HepG2 (cell line): ENCODE data around the gene ACADSB. TPM values are rescaled to one million over a fixed set of nuclear protein-coding genes. Genes with fewer than 3 reads are reported as not detected.
A peak's percentile ranks its signal among the peaks of the same experiment; 100 is the strongest.

Experiments used
- ARID5B ChIP-seq: IDR thresholded peaks from 2 replicates; pipeline ENCODE4 v1.4.0; 2020; ENCODE audit warnings: mild to moderate bottlenecking, missing genetic modification reagents
- BRCA1 ChIP-seq: sonication (generic); formaldehyde crosslinking; IDR thresholded peaks from 2 replicates; pipeline ENCODE4 v1.4.0; 2020; ENCODE audit warnings: missing genetic modification reagents
- DRAP1 ChIP-seq: IDR thresholded peaks from 2 replicates; pipeline ENCODE4 v1.6.1; 2016; ENCODE audit warnings: missing genetic modification reagents, missing compliant biosample characterization
- FOXO1 ChIP-seq: sonication (generic); formaldehyde crosslinking; IDR thresholded peaks from 2 replicates; pipeline ENCODE4 v1.4.0; 2020; ENCODE audit warnings: missing genetic modification reagents
- JDP2 ChIP-seq: sonication (generic); formaldehyde crosslinking; IDR thresholded peaks from 2 replicates; pipeline ENCODE4 v1.8.1; 2022; ENCODE audit warnings: missing genetic modification reagents, borderline replicate concordance
- MEIS2 ChIP-seq: sonication (generic); formaldehyde crosslinking; IDR thresholded peaks from 2 replicates; pipeline ENCODE4 v1.9.0; 2021; ENCODE audit warnings: mild to moderate bottlenecking, missing genetic modification reagents
- MTF1 ChIP-seq: sonication (generic); formaldehyde crosslinking; IDR thresholded peaks from 2 replicates; pipeline ENCODE4 v1.5.0; 2020; ENCODE audit warnings: missing genetic modification reagents
- MZF1 ChIP-seq: sonication (generic); formaldehyde crosslinking; IDR thresholded peaks from 2 replicates; pipeline ENCODE4 v1.8.1; 2023; ENCODE audit warnings: mild to moderate bottlenecking, missing genetic modification reagents, borderline replicate concordance
- PHF20 ChIP-seq: sonication (generic); formaldehyde crosslinking; IDR thresholded peaks from 2 replicates; pipeline ENCODE4 v1.5.0; 2020; ENCODE audit warnings: mild to moderate bottlenecking, missing genetic modification reagents
- PPARG ChIP-seq: conservative IDR thresholded peaks from 2 replicates; pipeline ENCODE4 v1.6.1; 2016; ENCODE audit warnings: missing biosample characterization, missing genetic modification reagents
- SATB2 ChIP-seq: sonication (generic); formaldehyde crosslinking; IDR thresholded peaks from 2 replicates; pipeline ENCODE4 v1.5.0; 2020; ENCODE audit warnings: missing genetic modification reagents
- SP4 ChIP-seq: sonication (generic); formaldehyde crosslinking; IDR thresholded peaks from 2 replicates; pipeline ENCODE4 v1.8.1; 2023; ENCODE audit warnings: mild to moderate bottlenecking, missing genetic modification reagents
- SRSF1 ChIP-seq: fragments of 200-400 bp; formaldehyde crosslinking; optimal IDR thresholded peaks from 2 replicates; pipeline ENCODE3; 2017; ENCODE audit warnings: mild to moderate bottlenecking, low read depth, low read length, moderate library complexity
- TARDBP ChIP-seq: sonication (generic); formaldehyde crosslinking; IDR thresholded peaks from 2 replicates; pipeline ENCODE4 v1.8.0; 2022; ENCODE audit warnings: mild to moderate bottlenecking, missing genetic modification reagents
- TBX3 ChIP-seq: fragments of 450-650 bp; IDR thresholded peaks from 2 replicates; pipeline ENCODE4 v1.6.1; 2017; ENCODE audit warnings: antibody characterized with exemption, mild to moderate bottlenecking, inconsistent platforms, borderline replicate concordance
- THRA ChIP-seq: sonication (generic); formaldehyde crosslinking; IDR thresholded peaks from 2 replicates; pipeline ENCODE4 v1.4.0; 2020; ENCODE audit warnings: missing genetic modification reagents, borderline replicate concordance
- ZNF225 ChIP-seq: sonication (generic); formaldehyde crosslinking; IDR thresholded peaks from 2 replicates; pipeline ENCODE4 v1.4.0; 2020; ENCODE audit warnings: mild to moderate bottlenecking, missing genetic modification reagents
- ZNF234 ChIP-seq: sonication (generic); formaldehyde crosslinking; conservative IDR thresholded peaks from 2 replicates; pipeline ENCODE4 v1.5.1; 2020; ENCODE audit warnings: mild to moderate bottlenecking, missing genetic modification reagents
- ZNF235 ChIP-seq: sonication (generic); formaldehyde crosslinking; IDR thresholded peaks from 2 replicates; pipeline ENCODE4 v1.8.1; 2023; ENCODE audit warnings: mild to moderate bottlenecking, missing genetic modification reagents, borderline replicate concordance
- ZNF460 ChIP-seq: sonication (generic); formaldehyde crosslinking; IDR thresholded peaks from 2 replicates; pipeline ENCODE4 v1.5.1; 2020; ENCODE audit warnings: missing genetic modification reagents, mild to moderate bottlenecking, borderline replicate concordance
- ZNF512 ChIP-seq: sonication (generic); formaldehyde crosslinking; IDR thresholded peaks from 2 replicates; pipeline ENCODE4 v1.4.0; 2020; ENCODE audit warnings: mild to moderate bottlenecking, missing genetic modification reagents
- ZNF589 ChIP-seq: sonication (generic); formaldehyde crosslinking; conservative IDR thresholded peaks from 2 replicates; pipeline ENCODE4 v1.8.0; 2022; ENCODE audit warnings: mild to moderate bottlenecking, moderate library complexity, missing genetic modification reagents
- ZSCAN21 ChIP-seq: sonication (generic); formaldehyde crosslinking; IDR thresholded peaks from 2 replicates; pipeline ENCODE4 v1.8.0; 2022; ENCODE audit warnings: mild to moderate bottlenecking, missing genetic modification reagents, moderate library complexity, borderline replicate concordance
- polyA plus RNA-seq, 8 experiments: library from polyadenylated mRNA; depleted of rRNA in 3 of 8; stranded (reverse) in 7 of 8; unstranded in 1 of 8; fragments of >200 nt; fragmentation: Illumina TruSeq in 4 of 8; extraction: Trizol in 4 of 8; gene quantifications; 2 replicates each; pipeline versions ENCODE4 v1.2.1 to v1.2.3, GENCODE V29; 2011 to 2016; ENCODE audit warnings: low read depth in 4 of 8, missing spikeins in 1 of 8, mixed read lengths in 1 of 8; ENCODE audit not compliant: insufficient read depth in 1 of 8
- total RNA-seq, 5 experiments: library from RNA; depleted of rRNA; stranded (reverse); fragments of >200 nt; fragmentation: Illumina TruSeq; extraction: Trizol; gene quantifications; 2 replicates each; pipeline ENCODE4 v1.2.3, GENCODE V29; 2016; ENCODE audit warnings: low read depth in 1 of 5

ACADSB gene
- total and polyA plus RNA-seq, 2 of the 13 experiments (the other 11 are each of a cell fraction or from before 2014, with no cell fraction given) = 80.0 to 87.6 TPM

GRCh38 chr10:123008355-123009104, at the start of gene ACADSB, which contains the start of gene IKZF5 (continued):
- peak; percentile 13; the same call in 1 of the 2 replicates for TF ChIP-seq THRA (CRISPR knock-in tag)
- TF ChIP-seq SP4 (CRISPR knock-in tag) = peak; percentile 93
- TF ChIP-seq MTF1 (CRISPR knock-in tag) = no peak
- TF ChIP-seq ZNF589 (CRISPR knock-in tag) = peak; percentile 94
- TF ChIP-seq PHF20 (CRISPR knock-in tag) = peak; percentile 66
- peak; percentile 52; the same call in 1 of the 2 replicates for TF ChIP-seq BRCA1 (CRISPR knock-in tag)
- peak; percentile 77; the same call in 1 of the 2 replicates for TF ChIP-seq DRAP1 (CRISPR knock-in tag)
- peak; percentile 79; the same call in 1 of the 2 replicates for TF ChIP-seq ZNF234 (CRISPR knock-in tag)
- peak; percentile 89; the same call in 1 of the 2 replicates for TF ChIP-seq ZNF225
- TF ChIP-seq ZNF235 (CRISPR knock-in tag) = 0 out of 2 replicates have a peak, but pooled peaks have one; percentile 78
- peak; percentile 25; the same call in 1 of the 2 replicates for TF ChIP-seq SATB2
- no peak; the same call in 1 of the 2 replicates for TF ChIP-seq MZF1 (CRISPR knock-in tag)
- TF ChIP-seq SRSF1 = peak; percentile 80
- TF ChIP-seq ZSCAN21 (CRISPR knock-in tag) = peak; percentile 51; the same call in 1 of the 2 replicates
- TF ChIP-seq MEIS2 = 0 out of 2 replicates have a peak, but pooled peaks have one; percentile 29
- peak; percentile 76; the same call in 1 of the 2 replicates for TF ChIP-seq TARDBP (CRISPR knock-in tag)
- TF ChIP-seq ZNF460 (CRISPR knock-in tag) = peak; percentile 25; the same call in 1 of the 2 replicates
- no peak for TF ChIP-seq TBX3
- TF ChIP-seq JDP2 = no peak
- TF ChIP-seq ARID5B (CRISPR knock-in tag) = peak; percentile 25
- no peak for TF ChIP-seq PPARG (CRISPR knock-in tag)
- TF ChIP-seq FOXO1 (CRISPR knock-in tag) = peak; percentile 25; the same call in 1 of the 2 replicates
- no peak for TF ChIP-seq ZNF512 (CRISPR knock-in tag)
